Liver (tissue), 9 donors: ENCODE measurements around the gene INPP5E. TPM values are rescaled to one million over a fixed set of nuclear protein-coding genes. Genes with fewer than 3 reads are reported as not detected.

Source experiments
- DNase-seq: peaks from one replicate; pipeline ENCODE4 v3.0.0-alpha.2; 2017; ENCODE audit warnings: low spot score
- H3K27ac ChIP-seq, 2 donors: one replicate each; pipeline ENCODE4 v1.7.0; 2013; ENCODE audit warnings: inconsistent platforms in 2 of 2, low read length in 2 of 2, control low read depth in 1 of 2, low read depth in 1 of 2, mild to moderate bottlenecking in 1 of 2
- H3K27me3 ChIP-seq, 4 donors: one replicate each; pipeline versions ENCODE4 v1.6.1 to v1.7.0; 2013; ENCODE audit warnings: low read length in 3 of 4, inconsistent platforms in 1 of 4, mild to moderate bottlenecking in 1 of 4, moderate library complexity in 1 of 4; ENCODE audit not compliant: control insufficient read depth in 4 of 4, insufficient read depth in 4 of 4
- H3K36me3 ChIP-seq, 4 donors: one replicate each; pipeline versions ENCODE4 v1.6.1 to v1.7.0; 2013; ENCODE audit warnings: low read length in 3 of 4, mild to moderate bottlenecking in 3 of 4, low read depth in 1 of 4, moderate library complexity in 1 of 4; ENCODE audit not compliant: control insufficient read depth in 4 of 4, insufficient read depth in 3 of 4
- H3K4me1 ChIP-seq, 4 donors: one replicate each; pipeline versions ENCODE4 v1.6.1 to v1.7.0; 2013; ENCODE audit warnings: low read length in 3 of 4, mild to moderate bottlenecking in 3 of 4, moderate library complexity in 1 of 4; ENCODE audit not compliant: control insufficient read depth in 4 of 4, insufficient read depth in 4 of 4
- H3K4me3 ChIP-seq, 3 donors: one replicate each; pipeline versions ENCODE4 v1.6.1 to v1.7.0; 2013; ENCODE audit warnings: low read length in 3 of 3, control low read depth in 1 of 3, low read depth in 1 of 3, mild to moderate bottlenecking in 1 of 3
- H3K9ac ChIP-seq, 2 donors: one replicate each; pipeline ENCODE4 v1.7.0; 2013; ENCODE audit warnings: low read length in 2 of 2, mild to moderate bottlenecking in 2 of 2, moderate library complexity in 2 of 2, control low read depth in 1 of 2, low read depth in 1 of 2
- H3K9me3 ChIP-seq, 4 donors: one replicate each; pipeline versions ENCODE4 v1.6.1 to v1.7.0; 2013; ENCODE audit warnings: low read length in 3 of 4; ENCODE audit not compliant: control insufficient read depth in 4 of 4
- EGR1 ChIP-seq, 2 donors: IDR thresholded peaks; 2 replicates each; pipeline ENCODE4 v1.6.1; 2016 to 2018; ENCODE audit warnings: antibody characterized with exemption in 2 of 2, low read depth in 2 of 2
- FOXA1 ChIP-seq: IDR thresholded peaks from 2 replicates; pipeline ENCODE4 v1.6.1; 2016; ENCODE audit warnings: antibody characterized with exemption
- FOXA2 ChIP-seq: IDR thresholded peaks from 2 replicates; pipeline ENCODE4 v1.6.1; 2016; ENCODE audit warnings: antibody characterized with exemption
- GABPA ChIP-seq, 2 donors: IDR thresholded peaks in 1 of 2; conservative IDR thresholded peaks in 1 of 2; 2 replicates each; pipeline ENCODE4 v1.6.1; 2016; ENCODE audit warnings: antibody characterized with exemption in 2 of 2, mild to moderate bottlenecking in 1 of 2, moderate library complexity in 1 of 2
- HNF4A ChIP-seq, 2 donors: conservative IDR thresholded peaks; 2 replicates each; pipeline ENCODE4 v1.6.1; 2016; ENCODE audit warnings: antibody characterized with exemption in 2 of 2, mild to moderate bottlenecking in 2 of 2
- HNF4G ChIP-seq: IDR thresholded peaks from 2 replicates; pipeline ENCODE4 v1.6.1; 2016; ENCODE audit warnings: antibody characterized with exemption
- JUND ChIP-seq, 2 donors: IDR thresholded peaks; 2 replicates each; pipeline ENCODE4 v1.6.1; 2016; ENCODE audit warnings: antibody characterized with exemption in 2 of 2
- NR2F2 ChIP-seq: IDR thresholded peaks from 2 replicates; pipeline ENCODE4 v1.6.1; 2016; ENCODE audit warnings: antibody characterized with exemption
- RAD21 ChIP-seq, 2 donors: IDR thresholded peaks; 2 replicates each; pipeline ENCODE4 v1.6.1; 2016; ENCODE audit warnings: antibody characterized with exemption in 2 of 2, mild to moderate bottlenecking in 2 of 2
- RXRA ChIP-seq, 2 donors: IDR thresholded peaks; 2 replicates each; pipeline ENCODE4 v1.6.1; 2017 to 2018; ENCODE audit warnings: antibody characterized with exemption in 2 of 2, mild to moderate bottlenecking in 1 of 2
- YY1 ChIP-seq: IDR thresholded peaks from 2 replicates; pipeline ENCODE4 v1.6.1; 2016; ENCODE audit warnings: antibody characterized with exemption, mild to moderate bottlenecking
- WGBS: extraction: QIAGEN DNeasy Blood & Tissue Kit; methylation state at CpG from one replicate; pipeline ENCODE4 v1.1.7; 2013; 5-methylcytosine and 5-hydroxymethylcytosine counted together
- polyA plus RNA-seq, 2 donors: library from polyadenylated mRNA; stranded (reverse) in 1 of 2; unstranded in 1 of 2; fragments of 200-250 nt in 1 of 2; fragments of >200 nt in 1 of 2; fragmentation: Nextera tagmentation in 1 of 2; extraction: Ambion mirVana in 1 of 2; gene quantifications; one replicate each; pipeline versions ENCODE4 v1.2.1 to v1.2.3, GENCODE V29; 2013 to 2015
- total RNA-seq, 2 donors: library from RNA; depleted of rRNA; stranded (reverse); fragments of >200 nt; gene quantifications; one replicate each; pipeline ENCODE4 v1.2.3, GENCODE V29; 2014
- TF ChIP-seq, protein P1 (sequence below): IDR thresholded peaks from 2 replicates; pipeline ENCODE4 v1.6.1; 2016; ENCODE audit warnings: antibody characterized with exemption, mild to moderate bottlenecking
- TF ChIP-seq, protein P2 (sequence below): IDR thresholded peaks from 2 replicates; pipeline ENCODE4 v1.6.1; 2016; ENCODE audit warnings: antibody characterized with exemption
- TF ChIP-seq, protein P3 (sequence below): IDR thresholded peaks from 2 replicates; pipeline ENCODE4 v1.6.1; 2016; ENCODE audit warnings: antibody characterized with exemption
- TF ChIP-seq, protein P4 (sequence below): fragments of 150-350 bp; IDR thresholded peaks from 2 replicates; pipeline ENCODE4 v1.5.1; 2017; ENCODE audit warnings: improper control_type of control experiment, low read depth, low read length; ENCODE audit not compliant: missing input control
- TF ChIP-seq, protein P5 (sequence below): IDR thresholded peaks from 2 replicates; pipeline ENCODE4 v1.6.1; 2016; ENCODE audit warnings: antibody characterized with exemption
- donor health status: healthy.
- donor health status: healthy.
- donor health status: healthy.
- donor health status: healthy.
- donor health status: healthy.

The INPP5E gene
- total and polyA plus RNA-seq, 4 donors = 1.0 to 3.3 (median 2.9) TPM

DNA sequence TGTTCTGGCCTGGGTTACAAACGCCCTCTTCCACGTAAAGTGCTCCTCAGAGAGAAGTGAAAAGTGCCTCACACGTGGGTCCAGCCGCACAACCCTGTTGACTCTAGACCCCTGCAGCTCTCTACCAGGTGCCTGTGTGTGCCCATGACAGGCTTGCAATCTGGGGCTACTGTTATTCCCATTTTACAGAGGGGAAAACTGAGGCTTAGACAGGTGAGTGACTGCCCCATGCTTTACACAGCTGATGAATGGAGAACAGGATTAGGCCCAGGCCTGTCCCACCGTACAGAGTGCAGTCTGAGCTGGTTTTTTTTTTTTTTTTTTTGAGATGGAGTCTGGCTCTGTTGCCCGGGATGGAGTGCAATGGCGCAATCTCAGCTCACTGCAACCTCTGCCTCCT lies 6.2 kb upstream of the INPP5E start:
- H3K36me3 ChIP-seq = peaks cover 28 to 87% (median 63%) of the 10 kb centered on the region in 4 donors
- DNase-seq = no peak
- no peak overlapping the region for H3K9ac ChIP-seq
- H3K27ac ChIP-seq = no peak overlapping the region
- 87% methylated on average over 7 of the region's 7 CpGs for WGBS
- TF ChIP-seq RAD21 (IDR thresholded peaks at IDR 0.05) = no peak
- no peak for TF ChIP-seq RXRA (IDR thresholded peaks at IDR 0.05)
- TF ChIP-seq YY1 = no peak
- TF ChIP-seq, protein P1, sequence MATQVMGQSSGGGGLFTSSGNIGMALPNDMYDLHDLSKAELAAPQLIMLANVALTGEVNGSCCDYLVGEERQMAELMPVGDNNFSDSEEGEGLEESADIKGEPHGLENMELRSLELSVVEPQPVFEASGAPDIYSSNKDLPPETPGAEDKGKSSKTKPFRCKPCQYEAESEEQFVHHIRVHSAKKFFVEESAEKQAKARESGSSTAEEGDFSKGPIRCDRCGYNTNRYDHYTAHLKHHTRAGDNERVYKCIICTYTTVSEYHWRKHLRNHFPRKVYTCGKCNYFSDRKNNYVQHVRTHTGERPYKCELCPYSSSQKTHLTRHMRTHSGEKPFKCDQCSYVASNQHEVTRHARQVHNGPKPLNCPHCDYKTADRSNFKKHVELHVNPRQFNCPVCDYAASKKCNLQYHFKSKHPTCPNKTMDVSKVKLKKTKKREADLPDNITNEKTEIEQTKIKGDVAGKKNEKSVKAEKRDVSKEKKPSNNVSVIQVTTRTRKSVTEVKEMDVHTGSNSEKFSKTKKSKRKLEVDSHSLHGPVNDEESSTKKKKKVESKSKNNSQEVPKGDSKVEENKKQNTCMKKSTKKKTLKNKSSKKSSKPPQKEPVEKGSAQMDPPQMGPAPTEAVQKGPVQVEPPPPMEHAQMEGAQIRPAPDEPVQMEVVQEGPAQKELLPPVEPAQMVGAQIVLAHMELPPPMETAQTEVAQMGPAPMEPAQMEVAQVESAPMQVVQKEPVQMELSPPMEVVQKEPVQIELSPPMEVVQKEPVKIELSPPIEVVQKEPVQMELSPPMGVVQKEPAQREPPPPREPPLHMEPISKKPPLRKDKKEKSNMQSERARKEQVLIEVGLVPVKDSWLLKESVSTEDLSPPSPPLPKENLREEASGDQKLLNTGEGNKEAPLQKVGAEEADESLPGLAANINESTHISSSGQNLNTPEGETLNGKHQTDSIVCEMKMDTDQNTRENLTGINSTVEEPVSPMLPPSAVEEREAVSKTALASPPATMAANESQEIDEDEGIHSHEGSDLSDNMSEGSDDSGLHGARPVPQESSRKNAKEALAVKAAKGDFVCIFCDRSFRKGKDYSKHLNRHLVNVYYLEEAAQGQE = no peak
- TF ChIP-seq EGR1 (IDR thresholded peaks at IDR 0.05; ENCODE audit: low read depth in 2 of 2) = no peak
- TF ChIP-seq, protein P2, sequence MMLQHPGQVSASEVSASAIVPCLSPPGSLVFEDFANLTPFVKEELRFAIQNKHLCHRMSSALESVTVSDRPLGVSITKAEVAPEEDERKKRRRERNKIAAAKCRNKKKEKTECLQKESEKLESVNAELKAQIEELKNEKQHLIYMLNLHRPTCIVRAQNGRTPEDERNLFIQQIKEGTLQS = no peak
- no peak for TF ChIP-seq HNF4A (conservative IDR thresholded peaks at IDR 0.05)
- TF ChIP-seq FOXA2 = no peak
- no peak for TF ChIP-seq HNF4G
- no peak for TF ChIP-seq NR2F2
- TF ChIP-seq, protein P3, sequence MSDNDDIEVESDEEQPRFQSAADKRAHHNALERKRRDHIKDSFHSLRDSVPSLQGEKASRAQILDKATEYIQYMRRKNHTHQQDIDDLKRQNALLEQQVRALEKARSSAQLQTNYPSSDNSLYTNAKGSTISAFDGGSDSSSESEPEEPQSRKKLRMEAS = no peak
- TF ChIP-seq, protein P4, sequence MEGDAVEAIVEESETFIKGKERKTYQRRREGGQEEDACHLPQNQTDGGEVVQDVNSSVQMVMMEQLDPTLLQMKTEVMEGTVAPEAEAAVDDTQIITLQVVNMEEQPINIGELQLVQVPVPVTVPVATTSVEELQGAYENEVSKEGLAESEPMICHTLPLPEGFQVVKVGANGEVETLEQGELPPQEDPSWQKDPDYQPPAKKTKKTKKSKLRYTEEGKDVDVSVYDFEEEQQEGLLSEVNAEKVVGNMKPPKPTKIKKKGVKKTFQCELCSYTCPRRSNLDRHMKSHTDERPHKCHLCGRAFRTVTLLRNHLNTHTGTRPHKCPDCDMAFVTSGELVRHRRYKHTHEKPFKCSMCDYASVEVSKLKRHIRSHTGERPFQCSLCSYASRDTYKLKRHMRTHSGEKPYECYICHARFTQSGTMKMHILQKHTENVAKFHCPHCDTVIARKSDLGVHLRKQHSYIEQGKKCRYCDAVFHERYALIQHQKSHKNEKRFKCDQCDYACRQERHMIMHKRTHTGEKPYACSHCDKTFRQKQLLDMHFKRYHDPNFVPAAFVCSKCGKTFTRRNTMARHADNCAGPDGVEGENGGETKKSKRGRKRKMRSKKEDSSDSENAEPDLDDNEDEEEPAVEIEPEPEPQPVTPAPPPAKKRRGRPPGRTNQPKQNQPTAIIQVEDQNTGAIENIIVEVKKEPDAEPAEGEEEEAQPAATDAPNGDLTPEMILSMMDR = no peak
- H3K27me3 ChIP-seq = no peaks in the 10 kb centered on the region
- no peaks in the 10 kb centered on the region for H3K9me3 ChIP-seq
- no peak overlapping the region for H3K4me3 ChIP-seq
- peaks cover 3 to 26% (median 23%) of the 10 kb centered on the region in 4 donors for H3K4me1 ChIP-seq

DNA sequence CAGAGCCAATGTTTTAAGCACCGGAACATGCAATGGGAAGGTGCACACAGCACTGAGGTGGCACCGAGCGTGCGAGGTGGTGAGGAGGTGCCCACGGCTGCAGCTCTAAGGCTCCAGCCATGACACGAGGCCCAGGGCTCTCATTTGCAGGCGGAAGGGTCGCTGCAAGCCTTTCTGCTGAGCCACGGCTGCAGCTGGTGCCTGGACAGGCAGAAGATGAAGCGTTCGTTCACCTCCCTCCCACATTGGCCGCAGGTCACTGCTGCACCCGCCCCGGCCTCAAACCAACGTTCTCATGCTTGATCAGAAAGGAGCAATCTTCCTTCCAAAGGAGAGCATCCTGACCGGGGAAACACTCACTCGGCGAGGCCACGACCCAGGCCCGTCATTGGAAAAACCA lies 4.5 kb upstream of the INPP5E start:
- peaks cover 24 to 74% (median 54%) of the 10 kb centered on the region in 4 donors for H3K36me3 ChIP-seq
- no peak overlapping the region for H3K27ac ChIP-seq
- no peak overlapping the region for H3K4me3 ChIP-seq
- no peaks in the 10 kb centered on the region for H3K27me3 ChIP-seq
- no peaks in the 10 kb centered on the region for H3K9me3 ChIP-seq
- peaks cover 3 to 37% (median 33%) of the 10 kb centered on the region in 4 donors for H3K4me1 ChIP-seq
- no peak overlapping the region for H3K9ac ChIP-seq
- WGBS = 92% methylated on average over 20 of the region's 20 CpGs
- DNase-seq = no peak
- TF ChIP-seq FOXA1 = no peak
- TF ChIP-seq HNF4A (conservative IDR thresholded peaks at IDR 0.05) = no peak
- TF ChIP-seq, protein P3 = no peak
- TF ChIP-seq FOXA2 = no peak
- TF ChIP-seq, protein P2 = no peak
- TF ChIP-seq RAD21 (IDR thresholded peaks at IDR 0.05) = no peak
- no peak for TF ChIP-seq JUND (IDR thresholded peaks at IDR 0.05)
- TF ChIP-seq HNF4G = no peak
- TF ChIP-seq, protein P1 = no peak
- no peak for TF ChIP-seq RXRA (IDR thresholded peaks at IDR 0.05)
- TF ChIP-seq, protein P5, sequence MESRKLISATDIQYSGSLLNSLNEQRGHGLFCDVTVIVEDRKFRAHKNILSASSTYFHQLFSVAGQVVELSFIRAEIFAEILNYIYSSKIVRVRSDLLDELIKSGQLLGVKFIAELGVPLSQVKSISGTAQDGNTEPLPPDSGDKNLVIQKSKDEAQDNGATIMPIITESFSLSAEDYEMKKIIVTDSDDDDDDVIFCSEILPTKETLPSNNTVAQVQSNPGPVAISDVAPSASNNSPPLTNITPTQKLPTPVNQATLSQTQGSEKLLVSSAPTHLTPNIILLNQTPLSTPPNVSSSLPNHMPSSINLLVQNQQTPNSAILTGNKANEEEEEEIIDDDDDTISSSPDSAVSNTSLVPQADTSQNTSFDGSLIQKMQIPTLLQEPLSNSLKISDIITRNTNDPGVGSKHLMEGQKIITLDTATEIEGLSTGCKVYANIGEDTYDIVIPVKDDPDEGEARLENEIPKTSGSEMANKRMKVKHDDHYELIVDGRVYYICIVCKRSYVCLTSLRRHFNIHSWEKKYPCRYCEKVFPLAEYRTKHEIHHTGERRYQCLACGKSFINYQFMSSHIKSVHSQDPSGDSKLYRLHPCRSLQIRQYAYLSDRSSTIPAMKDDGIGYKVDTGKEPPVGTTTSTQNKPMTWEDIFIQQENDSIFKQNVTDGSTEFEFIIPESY = no peak
- no peak for TF ChIP-seq EGR1 (IDR thresholded peaks at IDR 0.05; ENCODE audit: low read depth in 2 of 2)
- TF ChIP-seq, protein P4 = no peak
- no peak for TF ChIP-seq NR2F2
- no peak for TF ChIP-seq GABPA (IDR thresholded peaks at IDR 0.05 in 1 of 2, conservative IDR thresholded peaks at IDR 0.05 in 1 of 2)
